ENCODE measurements around the gene KHDRBS1.

The KHDRBS1 gene

DNA sequence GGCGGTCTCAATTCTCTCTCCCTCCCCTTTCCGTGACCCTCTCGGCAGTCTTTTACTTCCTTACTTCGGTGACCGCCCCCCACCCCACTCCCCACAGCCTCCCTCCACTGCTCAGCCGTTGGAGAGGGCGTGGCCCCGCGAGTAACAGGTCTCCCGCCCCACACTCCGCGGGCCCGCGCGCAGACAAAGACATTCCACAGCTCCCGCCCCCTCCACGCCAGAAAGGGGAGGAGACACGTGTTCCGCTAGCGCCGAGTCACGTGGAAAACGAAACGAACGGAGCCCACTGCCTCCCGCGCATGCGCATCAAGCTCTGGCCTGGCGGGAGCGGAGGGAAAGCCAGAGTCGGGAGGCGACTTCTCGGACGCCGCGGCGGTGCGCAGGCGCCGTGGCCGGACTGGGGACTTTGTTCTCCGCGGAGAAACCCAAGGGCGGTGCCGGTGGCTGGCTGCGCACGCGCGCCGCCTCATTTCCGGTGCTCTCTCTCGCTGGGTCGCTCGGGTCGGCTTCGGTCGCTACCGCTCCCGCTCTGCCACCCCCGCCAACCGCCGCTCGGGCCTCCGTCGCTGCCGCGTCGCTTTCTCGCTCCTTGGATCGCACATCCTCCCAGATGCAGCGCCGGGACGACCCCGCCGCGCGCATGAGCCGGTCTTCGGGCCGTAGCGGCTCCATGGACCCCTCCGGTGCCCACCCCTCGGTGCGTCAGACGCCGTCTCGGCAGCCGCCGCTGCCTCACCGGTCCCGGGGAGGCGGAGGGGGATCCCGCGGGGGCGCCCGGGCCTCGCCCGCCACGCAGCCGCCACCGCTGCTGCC, at the start of gene KHDRBS1:
Gene KHDRBS1 (plus strand): TSS at position 483 of the 813 bp plus-strand sequence. CDS start 128 bp downstream, at position 611.
- Mint-ChIP-seq H3K4me1 (peaks cover 28% of the 10 kb centered on the region), H3K9me3 (no peaks in the 10 kb centered on the region), H3K4me3 (peak within 1 kb of the TSS; percentile 98), H3K36me3 (peaks cover 57% of the 10 kb centered on the region), H3K27ac (peak within 1 kb of the TSS; percentile 97)
- ATAC-seq (peak; percentile 89), DNase-seq (ENCODE audit: low spot score in 2 of 2) (peak; percentile 96 to 99)

GRCh38 chr1:31970873-31971272, 42.8 kb upstream of the KHDRBS1 start:
- no peak for ATAC-seq
- peaks cover 5% of the 10 kb centered on the region for H3K4me1 Mint-ChIP-seq
- no peak for DNase-seq (ENCODE audit: low spot score in 2 of 2)
- no peaks in the 10 kb centered on the region for H3K9me3 Mint-ChIP-seq
- H3K36me3 Mint-ChIP-seq = no peaks in the 10 kb centered on the region
- H3K4me3 Mint-ChIP-seq = no peak overlapping the region
- no peak overlapping the region for H3K27ac Mint-ChIP-seq

DNA sequence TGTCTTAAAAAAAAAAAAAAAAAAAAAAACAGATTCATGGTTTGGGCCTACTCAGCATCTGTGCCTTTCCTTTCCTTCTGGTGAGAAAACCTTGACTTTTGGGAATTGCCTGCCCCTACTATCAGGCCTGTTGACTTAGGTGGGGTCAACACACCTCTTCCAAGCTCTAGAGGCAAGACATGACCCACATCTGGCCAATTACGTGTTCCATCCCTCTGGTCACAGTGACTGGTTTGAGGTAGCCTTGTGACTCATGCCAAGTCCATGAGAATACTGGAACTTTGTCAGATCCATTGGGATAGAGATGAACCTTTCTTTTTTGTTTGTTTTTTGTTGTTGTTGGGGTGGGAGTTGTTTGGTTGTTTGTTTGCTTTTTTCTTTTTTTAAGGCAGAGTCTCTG, 37.3 kb upstream of the KHDRBS1 start:
- H3K4me1 Mint-ChIP-seq = peaks cover 5% of the 10 kb centered on the region
- H3K9me3 Mint-ChIP-seq = no peaks in the 10 kb centered on the region
- H3K36me3 Mint-ChIP-seq = no peaks in the 10 kb centered on the region
- H3K27ac Mint-ChIP-seq = peak overlapping the region; percentile 39
- ATAC-seq = no peak
- no peak for DNase-seq (ENCODE audit: low spot score in 2 of 2)
- no peak overlapping the region for H3K4me3 Mint-ChIP-seq

GRCh38 chr1:31977385-31978131, 36.1 kb upstream of the KHDRBS1 start:
- no peak for DNase-seq (ENCODE audit: low spot score in 2 of 2)

GRCh38 chr1:31978843-31979400, 34.7 kb upstream of the KHDRBS1 start:
- peaks cover 27% of the 10 kb centered on the region for H3K4me1 Mint-ChIP-seq
- H3K4me3 Mint-ChIP-seq = no peak overlapping the region
- H3K36me3 Mint-ChIP-seq = no peaks in the 10 kb centered on the region
- H3K9me3 Mint-ChIP-seq = no peaks in the 10 kb centered on the region
- DNase-seq (ENCODE audit: low spot score in 2 of 2) (no peak), ATAC-seq (no peak)
- no peak overlapping the region for H3K27ac Mint-ChIP-seq

More at GRCh38 chr1:31977385-31978131, 36.1 kb upstream of the KHDRBS1 start:
- ATAC-seq = no peak
- Mint-ChIP-seq H3K9me3 (no peaks in the 10 kb centered on the region), H3K36me3 (no peaks in the 10 kb centered on the region), H3K27ac (peak overlapping the region; percentile 39), H3K4me1 (peaks cover 17% of the 10 kb centered on the region), H3K4me3 (no peak overlapping the region)

- peak overlapping the region; percentile 89 for H3K27ac Mint-ChIP-seq
- no peaks in the 10 kb centered on the region for H3K9me3 Mint-ChIP-seq
- no peaks in the 10 kb centered on the region for H3K36me3 Mint-ChIP-seq
- ATAC-seq (no peak), DNase-seq (ENCODE audit: low spot score in 2 of 2) (no peak)
- peaks cover 40% of the 10 kb centered on the region for H3K4me1 Mint-ChIP-seq
- peak overlapping the region; percentile 57 for H3K4me3 Mint-ChIP-seq
These were observed 32.7 kb upstream of the KHDRBS1 start for GRCh38 chr1:31980835-31981455.

GRCh38 chr1:31981456-31981839, 32.2 kb upstream of the KHDRBS1 start:
- ATAC-seq (peak; percentile 41), DNase-seq (ENCODE audit: low spot score in 2 of 2) (no peak)
- Mint-ChIP-seq H3K4me3 (peak overlapping the region; percentile 57), H3K27ac (peak overlapping the region; percentile 89), H3K9me3 (no peaks in the 10 kb centered on the region), H3K36me3 (no peaks in the 10 kb centered on the region), H3K4me1 (peaks cover 40% of the 10 kb centered on the region)

DNA sequence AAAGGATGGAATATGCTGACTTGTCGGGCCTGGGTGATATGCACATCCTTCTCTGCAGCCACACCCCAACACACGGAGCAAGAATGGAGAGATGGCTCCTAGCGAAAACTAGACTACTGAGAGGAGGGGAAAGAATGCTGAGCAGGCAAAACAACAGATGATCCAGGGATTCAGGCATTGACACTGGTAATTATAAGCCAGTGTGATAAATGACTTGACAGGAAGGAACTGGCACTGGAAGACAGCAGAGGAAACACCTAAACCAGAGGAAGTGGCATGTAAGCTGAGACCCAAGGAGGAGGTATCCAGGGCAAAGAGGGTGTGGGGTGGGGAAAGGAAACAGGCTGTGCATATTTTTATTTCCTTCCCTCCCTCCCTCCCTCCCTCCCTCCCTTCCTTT, 31.7 kb upstream of the KHDRBS1 start:
- Mint-ChIP-seq H3K9me3 (no peaks in the 10 kb centered on the region), H3K36me3 (no peaks in the 10 kb centered on the region), H3K4me3 (peak overlapping the region; percentile 57), H3K4me1 (peaks cover 40% of the 10 kb centered on the region), H3K27ac (peak overlapping the region; percentile 89)
- peak; percentile 53 for ATAC-seq
- no peak for DNase-seq (ENCODE audit: low spot score in 2 of 2)

DNA sequence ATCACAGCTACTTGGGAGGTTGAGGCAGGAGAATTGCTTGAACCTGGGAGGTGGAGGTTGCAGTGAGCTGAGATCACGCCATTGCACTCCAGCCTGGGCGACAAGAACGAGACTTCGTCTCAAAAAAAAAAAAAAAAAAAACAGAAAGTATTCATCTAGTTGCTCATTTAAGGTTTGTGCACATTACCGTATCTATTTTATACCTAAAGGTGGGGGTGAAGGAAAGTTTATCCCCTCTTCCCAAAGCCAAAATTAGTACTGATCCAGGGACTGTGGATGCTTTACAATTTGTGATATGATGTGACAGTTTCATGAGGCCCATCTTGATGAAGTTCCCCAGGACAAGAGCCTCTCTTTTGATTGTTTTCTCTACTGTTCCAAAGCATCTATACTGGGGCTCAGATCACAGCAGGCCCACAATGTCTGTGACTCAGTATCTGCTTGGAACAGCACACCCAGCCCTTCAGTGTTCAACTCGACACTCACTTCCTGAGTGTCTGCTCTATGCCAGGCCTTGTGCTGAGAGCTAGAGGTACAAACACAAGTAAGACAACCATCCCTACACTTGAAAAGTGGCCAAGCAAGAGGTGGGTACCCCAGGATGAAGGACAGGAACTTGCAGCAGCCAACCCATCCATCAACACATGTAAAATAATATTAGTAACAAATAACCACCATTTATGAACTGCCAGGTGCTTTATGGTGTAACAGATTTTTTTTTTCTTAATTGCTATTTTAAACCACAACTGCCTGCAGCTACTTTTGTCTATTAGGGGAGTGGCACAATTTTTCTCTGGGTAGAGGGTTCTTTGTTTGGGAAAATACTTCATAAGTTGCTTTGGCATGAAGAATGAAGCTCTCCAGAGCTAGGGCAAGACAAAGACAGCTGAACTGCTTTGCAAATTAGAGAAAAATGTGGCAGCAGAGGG, 29.0 kb upstream of the KHDRBS1 start:
- Mint-ChIP-seq H3K9me3 (no peaks in the 10 kb centered on the region), H3K27ac (peak overlapping the region; percentile 94), H3K36me3 (no peaks in the 10 kb centered on the region), H3K4me3 (peak overlapping the region; percentile 51), H3K4me1 (peaks cover 42% of the 10 kb centered on the region)
- DNase-seq (ENCODE audit: low spot score in 2 of 2) (no peak), ATAC-seq (peak; percentile 95)

DNA sequence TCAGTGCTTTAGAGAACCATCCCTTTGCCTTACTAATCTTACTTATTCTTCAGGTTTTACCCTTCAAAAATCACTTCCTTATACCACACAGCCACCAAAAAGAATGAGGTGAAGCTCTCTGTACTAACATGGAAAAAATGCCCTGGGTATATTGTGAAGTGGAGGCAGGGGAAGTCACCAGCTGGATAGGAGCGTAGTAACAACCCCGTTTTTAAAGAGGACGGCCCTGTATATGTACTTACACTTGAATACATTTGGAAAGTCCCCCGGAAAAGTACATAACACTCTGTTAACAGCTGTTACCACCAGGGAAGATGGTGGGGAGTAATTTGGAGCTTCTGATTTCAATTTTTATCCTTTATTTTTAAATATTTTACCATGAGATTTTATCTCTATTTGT, 28.2 kb upstream of the KHDRBS1 start:
- H3K9me3 Mint-ChIP-seq = no peaks in the 10 kb centered on the region
- H3K36me3 Mint-ChIP-seq = no peaks in the 10 kb centered on the region
- peaks cover 50% of the 10 kb centered on the region for H3K4me1 Mint-ChIP-seq
- peak overlapping the region; percentile 51 for H3K4me3 Mint-ChIP-seq
- ATAC-seq (peak; percentile 64), DNase-seq (ENCODE audit: low spot score in 2 of 2) (no peak)
- H3K27ac Mint-ChIP-seq = peak overlapping the region; percentile 94

DNA sequence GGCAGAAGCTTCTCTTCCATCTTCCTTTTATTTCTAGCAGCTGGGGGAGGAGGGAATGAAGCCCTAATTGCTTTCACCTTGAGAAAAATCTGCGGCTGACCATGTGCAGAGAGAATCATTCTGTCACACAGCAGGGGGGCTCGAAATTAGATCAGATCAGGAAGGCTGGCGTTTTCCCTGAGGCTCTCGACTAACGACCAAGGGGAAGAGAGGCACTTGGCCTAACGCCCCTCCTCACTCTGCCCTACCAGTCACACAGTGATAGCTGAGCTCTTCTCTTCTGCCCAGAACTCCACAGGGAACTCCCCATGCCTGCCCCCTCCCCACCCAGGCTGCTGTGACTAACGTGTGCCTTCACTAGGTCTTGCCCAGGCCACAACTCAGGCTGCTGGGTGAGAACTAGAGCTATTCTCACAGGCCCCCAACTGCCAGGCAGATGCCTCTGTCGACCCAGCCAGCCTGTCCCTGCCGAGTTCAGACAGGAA, 26.5 kb upstream of the KHDRBS1 start:
- ATAC-seq = no peak
- DNase-seq (ENCODE audit: low spot score in 2 of 2) = no peak
- Mint-ChIP-seq H3K9me3 (no peaks in the 10 kb centered on the region), H3K27ac (peak overlapping the region; percentile 85), H3K36me3 (no peaks in the 10 kb centered on the region), H3K4me1 (peaks cover 40% of the 10 kb centered on the region), H3K4me3 (no peak overlapping the region)

DNA sequence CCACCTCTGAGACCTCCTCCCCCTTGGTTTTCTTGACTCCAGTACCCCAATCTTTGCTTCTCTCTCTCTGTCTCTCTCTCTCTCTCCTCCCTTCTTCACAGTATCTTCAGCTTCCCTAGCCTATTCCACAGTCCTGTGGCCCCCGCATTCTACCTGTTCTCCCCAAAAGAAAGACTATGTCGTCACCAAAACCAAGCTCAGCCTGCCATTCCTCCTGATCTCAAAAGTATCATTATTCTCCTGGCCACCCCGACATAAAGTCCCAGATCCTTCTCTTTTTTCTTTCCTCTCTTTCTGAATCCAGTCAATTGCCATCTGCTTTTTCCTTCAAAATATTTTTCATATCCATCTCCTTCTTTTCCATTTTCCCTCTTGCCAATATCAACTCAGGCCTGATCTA, 23.7 kb upstream of the KHDRBS1 start:
- Mint-ChIP-seq H3K27ac (peak overlapping the region; percentile 3), H3K9me3 (no peaks in the 10 kb centered on the region)

DNA sequence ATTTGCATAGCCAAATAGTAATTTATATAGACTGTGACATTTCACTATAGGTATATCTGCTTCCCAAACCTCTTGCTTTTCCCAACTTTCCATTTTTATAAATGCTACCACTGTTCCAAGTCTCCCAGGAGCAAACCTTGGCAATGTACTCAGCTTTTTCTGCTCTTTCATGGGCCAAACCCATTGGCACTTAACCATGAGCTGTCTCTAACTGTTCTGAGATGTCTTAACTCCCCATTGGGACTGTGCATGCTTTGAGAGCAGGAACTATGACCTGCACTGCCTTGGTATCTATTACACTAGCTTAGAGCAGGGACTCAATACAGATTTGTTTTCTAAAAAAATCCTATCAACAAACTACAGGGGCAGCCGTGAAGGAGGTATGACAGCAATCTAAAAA, 22.5 kb upstream of the KHDRBS1 start:
- Mint-ChIP-seq H3K4me1 (peaks cover 13% of the 10 kb centered on the region), H3K27ac (no peak overlapping the region), H3K36me3 (no peaks in the 10 kb centered on the region), H3K9me3 (no peaks in the 10 kb centered on the region), H3K4me3 (no peak overlapping the region)
- DNase-seq (ENCODE audit: low spot score in 2 of 2) (no peak), ATAC-seq (no peak)

More for the DNA sequence above, 23.7 kb upstream of the KHDRBS1 start:
- no peak for ATAC-seq
- no peak for DNase-seq (ENCODE audit: low spot score in 2 of 2)
- Mint-ChIP-seq H3K4me3 (no peak overlapping the region), H3K4me1 (peaks cover 20% of the 10 kb centered on the region), H3K36me3 (no peaks in the 10 kb centered on the region)

DNA sequence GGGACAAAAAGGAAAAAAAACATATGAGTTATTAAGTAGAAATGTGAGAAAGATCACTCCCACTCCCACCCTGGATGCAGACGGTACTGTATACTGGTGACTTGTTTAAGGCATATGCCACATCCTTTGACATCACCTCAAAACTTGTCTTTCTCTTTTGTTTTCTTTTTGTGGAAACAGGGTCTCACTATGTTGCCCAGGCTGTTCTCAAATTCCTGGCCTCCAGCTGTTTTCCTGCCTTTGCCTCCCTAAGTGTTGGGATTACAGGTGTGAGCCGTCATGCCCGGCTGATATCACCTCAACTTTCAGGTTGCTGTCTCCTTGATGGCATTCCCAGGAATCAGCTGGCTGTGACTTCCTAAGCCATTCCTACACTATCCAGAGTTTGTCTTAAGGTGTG, 18.4 kb upstream of the KHDRBS1 start:
- no peak for DNase-seq (ENCODE audit: low spot score in 2 of 2)
- no peak for ATAC-seq
- no peaks in the 10 kb centered on the region for H3K36me3 Mint-ChIP-seq
- peaks cover 5% of the 10 kb centered on the region for H3K4me1 Mint-ChIP-seq
- H3K4me3 Mint-ChIP-seq = no peak overlapping the region
- no peaks in the 10 kb centered on the region for H3K9me3 Mint-ChIP-seq
- H3K27ac Mint-ChIP-seq = no peak overlapping the region
